Left ventricle myocardium inferior (tissue), 1 donor: ENCODE measurements around the gene MTLN. TPM values are rescaled to one million over a fixed set of nuclear protein-coding genes. Genes with fewer than 3 reads are reported as not detected.
"Not testable (repeated sequence)": the region's sequence is repeated elsewhere in the genome, so short reads cannot be mapped to it uniquely, and the experiment has no call there.

ENCODE experiments used
- DNase-seq: peaks from one replicate; pipeline ENCODE4 v3.0.0-alpha.2; 2020
- H3K27ac ChIP-seq: fragments of 200-600 bp; replicated peaks from 2 replicates; pipeline ENCODE4 v1.8.0; 2021
- H3K27me3 ChIP-seq: fragments of 200-600 bp; 2 replicates; pipeline ENCODE4 v1.8.0; 2021; ENCODE audit warnings: low read depth
- H3K36me3 ChIP-seq: fragments of 200-600 bp; 2 replicates; pipeline ENCODE4 v1.8.0; 2021
- H3K4me1 ChIP-seq: fragments of 200-600 bp; 2 replicates; pipeline ENCODE4 v1.8.0; 2021
- H3K4me3 ChIP-seq: fragments of 200-600 bp; 2 replicates; pipeline ENCODE4 v1.8.0; 2021; ENCODE audit warnings: mild to moderate bottlenecking, moderate library complexity
- H3K9me3 ChIP-seq: fragments of 200-600 bp; replicated peaks from 2 replicates; pipeline ENCODE4 v1.8.0; 2021
- intact Hi-C: fragments of 100-400 bp; cut with micrococcal nuclease; formaldehyde crosslinking; loops from one replicate; pipeline ENCODE4 v1.11.0; 2022
- total RNA-seq: library from RNA; stranded (reverse); fragmentation: NEBNext Ultra II Directional; extraction: Animal tissue kit (Norgen Biotek cat#: 25700); gene quantifications from one replicate; pipeline ENCODE4 v1.2.1, GENCODE V29; 2021
- TF ChIP-seq, protein P1 (sequence below): fragments of 200-600 bp; IDR thresholded peaks from 2 replicates; pipeline ENCODE4 v1.8.0; 2021; ENCODE audit warnings: antibody characterized with exemption, mild to moderate bottlenecking, borderline replicate concordance
- donor health status: DM: no; HTN: yes; CAD: no; lungs with severe emphysema.

MTLN gene
- total RNA-seq, 1 donor from 2014 or later = 204 TPM

- intact Hi-C loops = no loop called here
- Histone ChIP-seq H3K4me3 (no peak overlapping the region), H3K4me1 (no peaks in the 10 kb centered on the region), H3K9me3 (no peaks in the 10 kb centered on the region), H3K27ac (no peak overlapping the region), H3K27me3 (peaks cover 81% of the 10 kb centered on the region), H3K36me3 (no peaks in the 10 kb centered on the region)
- TF ChIP-seq, protein P1, sequence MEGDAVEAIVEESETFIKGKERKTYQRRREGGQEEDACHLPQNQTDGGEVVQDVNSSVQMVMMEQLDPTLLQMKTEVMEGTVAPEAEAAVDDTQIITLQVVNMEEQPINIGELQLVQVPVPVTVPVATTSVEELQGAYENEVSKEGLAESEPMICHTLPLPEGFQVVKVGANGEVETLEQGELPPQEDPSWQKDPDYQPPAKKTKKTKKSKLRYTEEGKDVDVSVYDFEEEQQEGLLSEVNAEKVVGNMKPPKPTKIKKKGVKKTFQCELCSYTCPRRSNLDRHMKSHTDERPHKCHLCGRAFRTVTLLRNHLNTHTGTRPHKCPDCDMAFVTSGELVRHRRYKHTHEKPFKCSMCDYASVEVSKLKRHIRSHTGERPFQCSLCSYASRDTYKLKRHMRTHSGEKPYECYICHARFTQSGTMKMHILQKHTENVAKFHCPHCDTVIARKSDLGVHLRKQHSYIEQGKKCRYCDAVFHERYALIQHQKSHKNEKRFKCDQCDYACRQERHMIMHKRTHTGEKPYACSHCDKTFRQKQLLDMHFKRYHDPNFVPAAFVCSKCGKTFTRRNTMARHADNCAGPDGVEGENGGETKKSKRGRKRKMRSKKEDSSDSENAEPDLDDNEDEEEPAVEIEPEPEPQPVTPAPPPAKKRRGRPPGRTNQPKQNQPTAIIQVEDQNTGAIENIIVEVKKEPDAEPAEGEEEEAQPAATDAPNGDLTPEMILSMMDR = no peak
- DNase-seq = no peak
These were observed 9.6 kb upstream of the MTLN start for GRCh38 chr2:110221938-110222337.

- no peak overlapping the region for H3K4me3 ChIP-seq
- TF ChIP-seq, protein P1 = no peak
- intact Hi-C loops = no loop called here
- DNase-seq = no peak
- H3K36me3 ChIP-seq = no peaks in the 10 kb centered on the region
- no peaks in the 10 kb centered on the region for H3K9me3 ChIP-seq
- H3K27me3 ChIP-seq = peaks cover 77% of the 10 kb centered on the region
- no peaks in the 10 kb centered on the region for H3K4me1 ChIP-seq
- H3K27ac ChIP-seq = no peak overlapping the region
These were observed 7.8 kb upstream of the MTLN start for GRCh38 chr2:110220190-110220564.

- intact Hi-C loops = no loop called here
- no peak for DNase-seq
- Histone ChIP-seq H3K4me3 (no peak overlapping the region), H3K9me3 (no peaks in the 10 kb centered on the region), H3K4me1 (no peaks in the 10 kb centered on the region), H3K27me3 (peaks cover 72% of the 10 kb centered on the region), H3K27ac (no peak overlapping the region), H3K36me3 (no peaks in the 10 kb centered on the region)
- TF ChIP-seq, protein P1 = no peak
These were observed 7.3 kb upstream of the MTLN start for GRCh38 chr2:110219496-110220189.

DNA sequence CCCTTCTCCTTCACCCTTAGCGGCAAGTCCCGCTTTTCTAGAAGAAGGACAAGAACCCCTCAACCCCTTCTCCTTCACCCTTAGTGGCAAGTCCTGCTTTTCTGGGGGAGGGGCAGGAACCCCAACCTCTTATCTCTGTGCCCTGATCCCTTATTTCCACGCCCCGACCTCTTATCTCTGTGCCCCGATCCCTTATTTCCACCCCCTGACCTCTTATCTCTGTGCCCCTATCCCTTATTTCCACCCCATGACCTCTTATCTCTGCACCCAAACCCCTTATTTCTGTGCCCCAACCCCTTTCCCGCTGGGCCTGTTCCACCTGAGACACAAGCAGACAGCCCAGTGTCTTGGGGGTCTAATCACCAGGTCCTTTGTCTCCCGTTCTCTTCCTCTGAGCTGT lies 6.5 kb upstream of the MTLN start:
- H3K4me3 ChIP-seq, H3K27ac ChIP-seq, intact Hi-C loops, H3K9me3 ChIP-seq, H3K36me3 ChIP-seq, DNase-seq, H3K4me1 ChIP-seq: not testable (repeated sequence)
- H3K27me3 ChIP-seq = peaks cover 69% of the 10 kb centered on the region

- no peaks in the 10 kb centered on the region for H3K36me3 ChIP-seq
- H3K4me3 ChIP-seq = no peak overlapping the region
- intact Hi-C loops = no loop called here
- peaks cover 48% of the 10 kb centered on the region for H3K27me3 ChIP-seq
- H3K27ac ChIP-seq = no peak overlapping the region
- DNase-seq = no peak
- H3K4me1 ChIP-seq = peaks cover 5% of the 10 kb centered on the region
- H3K9me3 ChIP-seq = peaks cover 5% of the 10 kb centered on the region
- TF ChIP-seq, protein P1 = no peak
These were observed 4.5 kb upstream of the MTLN start for GRCh38 chr2:110216803-110217202.

GRCh38 chr2:110216199-110216598 lies 3.9 kb upstream of the MTLN start:
- TF ChIP-seq, protein P1 = no peak
- H3K4me3 ChIP-seq = no peak overlapping the region
- H3K27ac ChIP-seq = no peak overlapping the region
- peaks cover 11% of the 10 kb centered on the region for H3K4me1 ChIP-seq
- H3K36me3 ChIP-seq = no peaks in the 10 kb centered on the region
- peaks cover 5% of the 10 kb centered on the region for H3K9me3 ChIP-seq
- intact Hi-C loops = no loop called here
- no peak for DNase-seq
- peaks cover 43% of the 10 kb centered on the region for H3K27me3 ChIP-seq
